ENCODE results near the gene UBAP2L.
A peak's percentile ranks its signal among the peaks of the same experiment; 100 is the strongest.

UBAP2L gene, protein sequence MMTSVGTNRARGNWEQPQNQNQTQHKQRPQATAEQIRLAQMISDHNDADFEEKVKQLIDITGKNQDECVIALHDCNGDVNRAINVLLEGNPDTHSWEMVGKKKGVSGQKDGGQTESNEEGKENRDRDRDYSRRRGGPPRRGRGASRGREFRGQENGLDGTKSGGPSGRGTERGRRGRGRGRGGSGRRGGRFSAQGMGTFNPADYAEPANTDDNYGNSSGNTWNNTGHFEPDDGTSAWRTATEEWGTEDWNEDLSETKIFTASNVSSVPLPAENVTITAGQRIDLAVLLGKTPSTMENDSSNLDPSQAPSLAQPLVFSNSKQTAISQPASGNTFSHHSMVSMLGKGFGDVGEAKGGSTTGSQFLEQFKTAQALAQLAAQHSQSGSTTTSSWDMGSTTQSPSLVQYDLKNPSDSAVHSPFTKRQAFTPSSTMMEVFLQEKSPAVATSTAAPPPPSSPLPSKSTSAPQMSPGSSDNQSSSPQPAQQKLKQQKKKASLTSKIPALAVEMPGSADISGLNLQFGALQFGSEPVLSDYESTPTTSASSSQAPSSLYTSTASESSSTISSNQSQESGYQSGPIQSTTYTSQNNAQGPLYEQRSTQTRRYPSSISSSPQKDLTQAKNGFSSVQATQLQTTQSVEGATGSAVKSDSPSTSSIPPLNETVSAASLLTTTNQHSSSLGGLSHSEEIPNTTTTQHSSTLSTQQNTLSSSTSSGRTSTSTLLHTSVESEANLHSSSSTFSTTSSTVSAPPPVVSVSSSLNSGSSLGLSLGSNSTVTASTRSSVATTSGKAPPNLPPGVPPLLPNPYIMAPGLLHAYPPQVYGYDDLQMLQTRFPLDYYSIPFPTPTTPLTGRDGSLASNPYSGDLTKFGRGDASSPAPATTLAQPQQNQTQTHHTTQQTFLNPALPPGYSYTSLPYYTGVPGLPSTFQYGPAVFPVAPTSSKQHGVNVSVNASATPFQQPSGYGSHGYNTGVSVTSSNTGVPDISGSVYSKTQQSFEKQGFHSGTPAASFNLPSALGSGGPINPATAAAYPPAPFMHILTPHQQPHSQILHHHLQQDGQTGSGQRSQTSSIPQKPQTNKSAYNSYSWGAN

DNA sequence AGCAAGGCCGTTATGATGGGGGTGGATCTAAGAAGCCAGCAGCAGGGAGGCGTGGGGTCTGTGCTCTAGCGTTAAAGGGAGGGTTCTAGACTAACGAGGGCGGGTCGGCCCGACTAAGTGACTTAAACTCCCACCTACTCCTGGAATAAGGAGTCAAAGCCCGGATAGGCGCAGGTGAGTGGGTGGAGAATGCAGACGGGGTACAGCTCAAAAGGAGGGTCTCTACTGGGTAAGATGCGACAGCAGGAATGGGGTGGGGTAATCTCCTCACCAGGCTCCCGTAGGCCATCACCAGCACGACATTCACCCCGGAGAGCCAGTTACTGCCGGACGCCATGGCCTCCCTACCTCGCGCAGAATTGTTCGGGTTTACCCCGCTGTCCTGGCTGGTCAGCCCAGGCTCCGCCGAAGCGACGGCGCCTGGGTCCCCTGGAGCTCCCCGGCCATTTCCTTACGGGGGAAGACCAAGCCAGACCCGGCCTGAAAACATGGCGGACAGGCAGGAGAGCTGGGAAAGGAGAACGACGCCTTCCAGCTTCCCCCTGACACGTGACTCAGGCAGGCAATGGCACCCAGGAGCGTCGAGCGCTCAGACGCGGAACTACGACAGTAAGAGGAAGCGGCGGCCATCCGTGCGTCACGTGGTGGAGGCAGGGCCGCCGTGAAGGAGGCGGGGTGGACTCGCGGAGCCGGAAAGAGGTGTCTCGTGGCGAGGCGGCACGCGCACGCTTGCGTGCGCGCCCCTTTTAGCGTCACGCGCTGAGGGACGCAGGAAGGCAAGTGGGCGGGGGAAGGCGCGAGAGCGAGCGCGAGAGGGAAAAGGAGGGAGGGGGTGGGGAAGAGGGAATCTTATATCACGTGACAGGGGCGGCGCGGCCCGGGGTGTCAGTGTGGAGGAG, at the start of gene UBAP2L:
Gene UBAP2L (plus strand): TSS at position 885 of the 899 bp plus-strand sequence. CDS start 4,169 bp downstream, outside the sequence.
- DNase-seq, result peak; percentile 97

DNA sequence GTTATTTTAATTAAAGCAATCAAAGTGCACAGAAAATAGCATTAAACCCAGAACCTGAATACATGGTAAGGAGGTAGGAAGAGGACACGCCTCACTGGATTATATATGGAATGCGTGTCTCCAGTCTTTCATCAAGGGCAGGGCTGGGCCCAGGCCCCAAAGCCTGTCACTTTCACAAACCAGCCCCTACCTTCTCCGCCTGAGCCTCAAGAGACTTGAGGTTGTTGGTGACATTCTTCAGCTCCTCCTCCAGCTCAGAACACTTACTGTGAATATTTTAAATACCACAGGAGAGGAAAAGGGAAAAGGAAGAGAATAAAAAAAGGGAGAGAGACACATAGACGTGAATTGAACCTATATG, 49.6 kb upstream of the UBAP2L start:
- DNase-seq, result no peak

DNA sequence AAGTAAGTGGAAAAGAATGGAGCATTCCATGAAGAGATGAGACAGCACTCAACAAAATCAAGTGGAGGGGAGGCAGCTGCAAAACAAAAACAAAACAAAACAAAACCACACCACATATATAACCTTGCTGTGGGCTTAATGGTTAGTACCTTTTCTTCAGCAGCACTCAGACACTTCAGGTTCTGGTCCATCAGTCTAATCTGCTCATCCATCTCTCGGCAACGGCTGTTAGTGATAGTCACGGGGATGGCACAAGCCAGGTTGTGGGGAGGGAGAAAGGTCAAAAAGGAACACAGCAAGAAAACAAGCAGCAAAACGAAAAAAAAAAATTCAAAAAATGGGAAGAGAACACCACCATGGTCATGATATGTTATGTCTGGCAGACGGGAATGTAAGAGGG, 48.9 kb upstream of the UBAP2L start:
- no peak for DNase-seq

DNA sequence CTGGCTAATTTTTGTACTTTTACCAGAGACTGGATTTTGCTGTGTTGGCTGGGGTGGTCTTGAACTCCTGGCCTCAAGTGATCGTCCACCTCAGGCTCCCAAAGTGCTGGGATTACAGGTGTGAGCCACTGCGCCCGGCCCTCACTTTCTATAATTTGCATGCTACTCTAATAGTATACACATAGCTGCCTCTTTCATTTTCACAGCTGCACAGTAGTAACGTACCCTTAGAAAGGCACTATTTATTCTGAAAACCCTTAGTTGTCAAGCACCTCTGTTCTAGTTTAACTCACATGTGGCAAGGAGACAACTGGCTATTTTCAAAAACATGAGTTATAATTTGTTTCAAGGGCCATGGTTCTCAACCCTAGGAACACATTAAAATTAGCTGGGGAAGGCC, 46.1 kb upstream of the UBAP2L start:
- DNase-seq, result no peak

DNA sequence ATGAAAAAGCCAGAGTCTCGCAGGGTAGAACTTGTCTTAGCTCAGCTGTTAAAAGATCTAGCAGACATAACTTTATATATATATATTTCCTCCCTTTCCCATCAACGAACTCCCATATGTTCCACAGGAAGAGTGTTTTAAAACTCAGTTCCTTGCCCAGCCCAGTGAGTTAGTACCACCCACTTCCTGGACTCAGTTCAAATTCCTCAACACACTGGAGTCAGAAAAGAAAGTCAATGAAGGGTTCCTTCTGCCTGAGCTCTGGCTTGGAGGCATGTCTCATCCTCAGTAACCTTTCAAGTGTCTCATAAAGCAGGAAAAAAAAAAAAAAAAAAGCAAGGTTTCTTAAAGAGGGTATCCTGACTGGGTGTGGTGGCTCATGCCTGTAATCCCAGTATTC, 44.4 kb upstream of the UBAP2L start:
- DNase-seq, result no peak

DNA sequence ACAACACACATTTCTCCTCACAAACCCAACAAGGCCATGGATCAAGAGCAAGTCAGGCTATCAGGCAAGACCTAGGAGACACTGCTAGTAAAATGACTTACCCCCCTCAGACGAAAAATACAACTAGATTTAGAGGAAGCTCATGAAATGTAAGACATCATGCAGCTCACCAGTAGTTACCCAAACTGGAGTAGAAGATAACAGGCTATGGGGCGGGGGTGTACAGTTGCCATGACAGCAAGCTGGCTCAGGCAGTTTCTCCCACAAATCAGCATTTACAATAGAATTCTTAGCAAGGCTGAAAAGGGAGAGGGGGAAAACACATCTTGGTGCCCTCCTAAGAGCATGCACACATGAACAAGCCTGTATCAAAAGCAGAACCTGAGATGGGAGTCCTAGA, 42.7 kb upstream of the UBAP2L start:
- no peak for DNase-seq

DNA sequence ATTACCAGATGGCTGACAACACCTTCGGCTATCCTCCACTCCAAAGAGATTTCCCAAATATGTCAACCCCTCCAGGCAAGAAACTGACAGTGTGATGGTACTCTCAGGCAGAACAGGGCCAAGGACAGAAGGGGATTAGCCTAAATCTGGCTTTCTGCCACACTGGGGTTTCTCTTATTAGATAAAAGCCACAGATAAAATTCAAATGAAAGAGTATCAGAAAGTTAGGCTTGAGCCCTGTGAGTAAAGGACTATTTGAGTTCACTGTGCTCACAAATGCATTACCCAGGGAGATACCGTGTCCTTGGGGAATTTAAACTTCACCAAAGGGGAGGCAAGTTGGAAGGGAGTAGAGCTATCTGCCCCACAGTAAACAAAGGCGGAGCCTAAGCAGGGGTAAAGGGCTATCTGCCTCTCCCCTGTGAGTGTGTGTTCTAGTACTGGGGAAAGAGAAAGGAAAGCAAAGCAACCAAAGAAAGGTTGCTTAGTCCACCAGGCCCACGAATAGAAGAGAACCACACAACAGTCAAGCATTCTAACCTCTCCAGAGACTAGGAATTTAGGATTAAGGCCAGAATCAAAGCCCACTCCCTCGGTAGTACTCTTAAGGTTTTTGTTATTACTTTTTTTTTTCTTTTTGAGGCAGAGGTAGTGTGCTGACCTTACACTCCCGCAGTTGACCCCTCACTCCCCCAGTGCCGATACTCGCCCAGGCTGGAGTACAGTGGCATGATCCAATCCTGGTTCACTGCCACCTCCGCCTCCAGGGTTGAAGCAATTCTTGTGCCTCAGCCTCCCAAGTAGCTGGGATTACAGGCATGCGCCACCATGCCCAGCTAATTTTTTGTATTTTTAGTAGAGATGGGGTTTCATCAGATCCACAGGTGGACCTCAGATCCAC, 41.6 kb upstream of the UBAP2L start:
- DNase-seq, result no peak

DNA sequence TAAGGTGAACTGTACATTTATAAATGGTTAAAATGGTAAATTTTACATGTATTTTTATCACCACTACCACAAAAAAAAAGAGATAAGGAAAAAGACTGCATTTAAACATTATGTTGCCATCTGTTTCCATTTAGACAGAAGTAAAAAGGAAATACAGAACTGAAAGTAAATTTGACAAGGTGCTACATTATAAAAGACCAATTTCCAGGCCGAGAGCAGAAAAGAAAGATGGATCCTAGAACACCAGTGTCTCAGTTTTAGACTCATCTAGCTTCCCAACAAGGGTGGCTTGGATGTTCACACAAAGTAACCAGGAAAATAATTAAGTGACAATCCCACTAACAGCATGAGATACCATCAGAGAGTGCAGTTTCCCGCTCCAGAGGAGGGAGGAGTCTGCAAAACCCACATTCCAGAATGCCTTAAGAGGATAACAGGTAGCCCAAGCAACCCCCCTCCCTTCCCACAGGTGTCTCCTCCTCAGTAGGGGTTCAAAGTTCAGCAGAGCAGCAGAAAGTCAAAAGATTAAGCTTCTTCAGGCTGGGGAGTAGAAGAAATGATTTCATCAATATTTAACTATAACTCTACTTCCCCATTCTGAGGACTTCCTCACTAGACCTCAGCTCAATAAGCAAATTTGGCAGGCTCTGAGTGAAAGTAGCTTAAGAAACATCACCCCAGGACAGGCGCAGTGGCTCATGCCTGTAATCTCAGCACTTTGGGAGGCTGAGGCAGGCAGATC, 40.6 kb upstream of the UBAP2L start:
- no peak for DNase-seq

DNA sequence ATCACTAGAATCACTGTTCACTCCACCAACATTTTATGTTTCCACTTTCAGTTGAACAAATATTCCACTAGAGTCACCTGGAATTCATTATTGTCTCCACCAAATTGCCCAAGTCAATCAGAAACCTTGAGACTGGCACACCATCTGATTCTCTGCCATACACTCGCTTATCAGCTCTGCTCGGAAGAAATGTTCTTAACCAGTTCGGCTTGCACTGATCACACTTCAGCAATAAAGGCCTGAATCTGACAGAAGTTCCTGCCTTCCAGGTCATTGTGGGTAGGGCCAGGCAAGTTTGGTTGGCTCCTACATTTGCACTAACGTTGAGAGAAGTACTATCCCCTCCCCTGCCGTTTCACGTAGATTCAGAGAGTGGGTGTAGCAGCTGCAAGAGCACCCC, 38.8 kb upstream of the UBAP2L start:
- DNase-seq, result no peak

DNA sequence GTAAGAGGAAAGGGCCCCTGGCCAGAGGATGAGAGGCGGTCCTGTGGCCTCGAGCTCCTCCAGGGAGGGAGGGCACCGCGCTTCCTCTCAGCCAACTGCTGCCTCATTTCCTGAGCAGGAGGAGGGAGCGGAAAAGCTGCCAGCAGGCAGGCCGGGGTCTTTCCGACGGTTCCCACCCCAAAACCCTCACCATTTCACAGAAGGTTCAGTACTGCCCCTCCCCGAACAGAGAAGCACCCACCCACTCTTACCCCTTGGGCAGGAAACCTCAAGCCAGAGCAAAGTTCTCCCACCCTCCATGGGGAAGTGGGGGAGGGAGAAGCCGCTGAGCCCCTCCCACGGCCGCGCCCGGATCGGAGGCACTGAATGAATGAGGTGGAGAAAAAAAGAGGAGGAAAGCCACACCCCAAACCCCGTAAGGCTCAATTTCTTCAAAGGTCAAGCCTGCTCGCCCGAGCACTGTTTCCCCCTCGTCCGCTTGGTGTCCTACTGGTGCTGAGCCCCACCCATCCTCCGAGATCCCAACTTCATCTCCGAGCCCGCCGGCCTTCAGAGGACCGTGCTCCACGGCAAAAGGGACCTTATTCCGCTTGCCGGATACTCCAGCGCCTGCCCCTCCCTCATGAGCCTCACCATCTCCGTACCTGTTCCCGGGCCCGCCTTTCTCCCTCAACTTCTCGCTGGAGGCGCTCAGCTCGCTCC, 38.3 kb upstream of the UBAP2L start:
- DNase-seq, result no peak

DNA sequence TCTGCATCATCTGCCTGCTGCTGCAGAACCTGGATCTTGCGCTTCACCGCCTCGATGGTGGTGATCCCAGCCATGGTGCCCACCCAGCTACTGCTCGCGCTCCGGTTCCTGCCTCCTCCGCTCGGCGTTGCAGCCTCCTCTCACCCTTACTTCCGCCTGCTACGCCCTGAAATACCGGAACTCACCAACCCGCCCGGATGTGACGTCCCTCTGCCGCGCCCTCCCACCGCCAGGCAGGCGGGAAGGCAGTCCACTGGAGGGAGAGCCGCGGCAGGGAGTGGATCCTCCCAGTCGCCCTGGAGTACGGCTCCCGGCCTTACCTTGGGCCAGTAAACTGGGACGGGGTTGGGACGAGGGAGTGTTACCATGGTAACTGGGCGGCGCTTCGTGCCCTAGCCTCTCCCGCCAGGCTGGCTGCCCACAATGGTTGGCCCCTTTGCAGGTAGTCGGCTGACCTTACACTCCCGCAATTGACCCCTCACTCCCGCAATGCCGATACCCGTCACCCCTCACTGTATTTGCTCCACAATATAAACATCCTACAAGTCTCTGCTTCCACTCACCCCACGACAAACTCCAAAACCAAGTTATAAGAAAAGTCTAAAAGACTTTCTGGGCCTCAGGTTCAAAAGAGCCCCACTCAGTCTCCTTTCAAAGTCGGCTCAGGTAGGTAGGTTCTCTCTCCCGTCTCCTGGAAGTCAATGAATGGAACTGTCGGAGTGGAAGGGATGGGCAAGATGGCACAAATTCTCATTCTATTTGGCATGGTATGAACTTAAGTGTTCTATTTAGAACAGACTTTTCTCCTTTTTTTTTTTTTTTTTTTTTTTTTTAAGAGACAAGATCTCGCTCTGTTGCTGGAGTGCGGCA, 37.5 kb upstream of the UBAP2L start:
- peak; percentile 91 for DNase-seq

DNA sequence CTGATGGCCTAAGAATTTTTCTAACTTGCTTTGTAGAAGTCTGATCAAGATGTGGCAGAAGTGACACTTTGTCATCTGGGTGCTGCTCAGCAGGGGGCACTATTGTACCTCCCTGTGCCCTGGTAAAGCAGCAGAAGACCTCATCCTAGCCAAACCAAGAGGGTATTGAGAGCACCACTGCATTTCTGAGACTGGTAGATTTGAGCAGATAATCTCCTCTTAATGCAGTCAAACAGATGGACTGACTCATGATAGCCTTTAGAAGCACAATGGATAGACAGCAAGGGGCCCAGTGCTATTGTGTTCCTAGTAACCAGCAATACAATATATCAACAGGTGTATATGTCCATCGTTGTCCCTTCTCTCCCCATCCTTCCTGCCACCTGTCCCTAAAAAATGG, 34.6 kb upstream of the UBAP2L start:
- DNase-seq, result no peak

DNA sequence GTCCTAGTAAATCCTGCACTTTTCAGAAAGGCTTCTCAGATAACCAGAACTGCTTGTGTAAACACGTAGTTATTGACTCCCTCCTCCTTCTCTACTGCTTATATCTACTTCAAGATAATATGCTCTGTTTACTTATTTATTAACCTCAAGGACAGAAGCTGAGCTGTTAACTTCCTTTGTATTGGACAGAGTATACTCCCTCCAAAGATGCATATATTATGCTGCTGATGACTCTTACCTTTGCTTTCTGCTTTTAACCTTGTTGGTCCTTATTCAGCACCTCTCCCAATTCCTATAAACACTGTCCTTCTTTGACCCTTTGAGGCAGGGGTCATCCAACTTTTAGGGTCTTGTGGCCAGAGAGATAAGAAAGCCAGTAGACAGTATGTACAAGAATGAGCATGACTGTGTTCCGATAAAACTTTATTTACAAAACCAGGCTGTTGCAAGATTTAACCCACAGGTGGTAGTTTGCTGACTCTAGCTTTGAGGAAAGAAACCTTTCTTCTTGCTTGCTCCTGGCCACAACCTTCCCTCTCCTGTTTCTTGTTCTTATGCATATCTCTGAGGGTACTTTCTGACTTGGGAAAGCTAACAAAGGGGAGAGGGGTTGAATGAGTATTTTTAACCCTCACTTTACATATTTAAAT, 33.8 kb upstream of the UBAP2L start:
- no peak for DNase-seq

DNA sequence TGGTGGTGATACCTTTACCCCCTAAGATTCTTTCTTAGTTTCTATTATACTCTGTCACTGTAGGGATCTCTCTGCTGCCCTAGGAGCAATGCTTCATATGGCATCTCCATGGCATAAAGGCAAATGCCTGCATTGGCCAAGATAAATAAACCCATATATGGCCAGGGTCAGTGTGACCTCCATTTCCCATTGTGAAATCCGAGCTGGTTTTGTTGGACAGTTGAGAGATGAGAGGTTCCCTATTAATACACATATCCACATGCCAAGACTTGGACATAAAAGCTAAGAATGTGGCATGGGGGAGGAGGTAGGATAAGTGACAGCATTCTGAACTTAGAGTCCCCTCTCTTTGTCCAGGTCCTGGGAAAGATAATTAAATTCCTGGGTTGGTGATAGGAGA, 30.2 kb upstream of the UBAP2L start:
- no peak for DNase-seq

DNA sequence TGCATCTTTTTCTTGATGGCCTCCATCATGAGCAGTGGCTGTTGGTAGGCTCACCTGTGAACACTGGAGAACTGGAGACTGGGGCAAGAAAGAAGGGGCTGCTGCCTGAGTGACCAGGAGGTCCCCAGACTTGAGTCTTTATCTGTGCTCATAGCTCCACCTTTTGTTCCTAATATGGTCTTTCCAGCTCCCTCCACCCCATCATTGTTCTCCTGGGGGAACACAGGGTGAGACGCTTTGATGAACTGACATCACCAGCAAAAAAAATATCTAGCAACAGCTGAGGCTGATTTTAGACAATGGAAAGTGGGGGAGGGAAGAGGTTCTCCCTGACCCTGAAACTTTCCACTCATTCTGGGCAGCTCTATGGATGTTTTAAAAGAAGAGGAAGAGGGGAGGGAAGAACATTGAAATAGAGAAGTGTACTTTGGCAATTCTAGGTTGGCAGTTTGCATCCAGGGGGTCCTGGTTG, 28.7 kb upstream of the UBAP2L start, which contains the start of gene TPM3:
Gene TPM3 (minus strand): TSS at position 111 of the 472 bp plus-strand sequence. CDS start 82 bp downstream, at position 29.
- no peak for DNase-seq

DNA sequence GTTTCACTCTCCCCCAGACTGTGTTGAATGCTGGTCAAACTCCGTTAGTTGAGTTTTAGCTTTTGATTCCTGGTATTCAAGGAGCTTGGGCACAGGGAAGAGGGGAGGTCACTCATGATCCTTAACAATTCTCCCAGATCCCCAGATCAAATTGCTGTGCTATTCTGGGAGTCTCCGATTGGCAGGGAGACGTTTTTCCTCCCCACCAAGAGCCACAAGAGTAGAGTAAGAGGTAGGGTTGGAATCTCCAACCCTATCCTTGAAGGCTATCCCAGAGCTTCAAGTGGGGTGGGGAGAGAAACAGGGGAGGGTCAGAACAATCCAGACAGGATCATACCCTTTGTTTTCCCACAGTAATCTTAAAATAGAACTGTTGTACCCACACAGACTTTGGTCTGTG, 28.3 kb upstream of the UBAP2L start:
- no peak for DNase-seq

DNA sequence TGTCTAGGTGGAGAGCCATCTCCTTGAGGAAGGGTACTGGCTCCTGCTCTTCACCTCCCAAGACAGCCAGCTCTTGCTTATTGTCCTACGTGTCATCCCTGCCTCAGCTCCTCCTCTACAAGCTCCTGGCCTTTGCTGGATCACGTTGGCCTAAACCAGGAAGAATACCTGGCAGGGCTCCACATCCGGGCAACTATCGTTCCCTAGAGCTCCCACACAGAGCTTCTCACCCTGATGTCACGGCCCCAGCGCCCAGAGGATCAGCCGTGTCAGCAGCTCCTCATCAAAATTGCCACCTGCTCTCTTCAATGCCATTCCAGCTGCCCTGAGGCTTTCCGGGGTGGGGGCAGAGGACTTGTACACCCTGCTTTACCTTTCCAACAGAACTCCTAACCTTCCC, 26.9 kb upstream of the UBAP2L start:
- no peak for DNase-seq
